GM12892 (cell line): ENCODE measurements around the gene BLNK.

Source experiments
- DNase-seq: peaks from one replicate; pipeline ENCODE4 v3.0.0; 2011; ENCODE audit not compliant: insufficient read length
- FAIRE-seq: peaks from 2 replicates; lab custom pipeline; 2011; peaks lifted over from hg19 to GRCh38; lab: Jason Lieb, UNC
- POLR2A ChIP-seq: IDR thresholded peaks from 2 replicates; pipeline ENCODE4 v1.6.1; 2011; ENCODE audit warnings: low read depth, low read length, control low read depth
- POLR2AphosphoS5 ChIP-seq: IDR thresholded peaks from 2 replicates; pipeline ENCODE4 v1.6.1; 2011; ENCODE audit warnings: low read depth, low read length, control low read depth
- TAF1 ChIP-seq: IDR thresholded peaks from 2 replicates; pipeline ENCODE4 v1.6.1; 2011; ENCODE audit warnings: low read depth, mild to moderate bottlenecking, control low read depth, low read length, borderline replicate concordance

BLNK gene

GRCh38 chr10:96283756-96284155 lies 12.4 kb upstream of the BLNK start:
- DNase-seq (no peak), FAIRE-seq (no peak)
- TF ChIP-seq POLR2AphosphoS5 (no peak), TAF1 (no peak), POLR2A (no peak)

GRCh38 chr10:96283351-96283750 lies 12.0 kb upstream of the BLNK start:
- FAIRE-seq (no peak), DNase-seq (no peak)
- TF ChIP-seq POLR2A (no peak), TAF1 (no peak), POLR2AphosphoS5 (no peak)

GRCh38 chr10:96281444-96282029 lies 10.2 kb upstream of the BLNK start:
- no peak for DNase-seq
- FAIRE-seq, result no peak
- no peak for TF ChIP-seq POLR2A

GRCh38 chr10:96280859-96281258 lies 9.5 kb upstream of the BLNK start:
- no peak for FAIRE-seq
- no peak for TF ChIP-seq TAF1
- no peak for TF ChIP-seq POLR2AphosphoS5
- TF ChIP-seq POLR2A, result no peak

GRCh38 chr10:96279191-96279641 lies 7.8 kb upstream of the BLNK start:
- no peak for TF ChIP-seq POLR2A
- no peak for TF ChIP-seq POLR2AphosphoS5
- TF ChIP-seq TAF1, result no peak
- FAIRE-seq, result no peak
- no peak for DNase-seq

More at GRCh38 chr10:96280859-96281258, 9.5 kb upstream of the BLNK start:
- DNase-seq, result no peak

GRCh38 chr10:96276831-96277230 lies 5.5 kb upstream of the BLNK start:
- FAIRE-seq (no peak), DNase-seq (no peak)
- TF ChIP-seq POLR2AphosphoS5 (no peak), POLR2A (no peak), TAF1 (no peak)

- no peak for TF ChIP-seq POLR2A
- TF ChIP-seq POLR2AphosphoS5, result no peak
- TF ChIP-seq TAF1, result no peak
- no peak for DNase-seq
- FAIRE-seq, result no peak
These were observed 5.1 kb upstream of the BLNK start for GRCh38 chr10:96276426-96276825.

GRCh38 chr10:96275685-96276418 lies 4.5 kb upstream of the BLNK start:
- DNase-seq, result no peak
- no peak for TF ChIP-seq POLR2AphosphoS5
- TF ChIP-seq TAF1, result no peak
- no peak for TF ChIP-seq POLR2A
- peak; percentile 61 for FAIRE-seq

GRCh38 chr10:96272316-96273280 lies 1.2 kb upstream of the BLNK start:
- FAIRE-seq (no peak), DNase-seq (no peak)
- TF ChIP-seq POLR2AphosphoS5 (no peak), POLR2A (no peak), TAF1 (no peak)

GRCh38 chr10:96270571-96270970 lies 798 bp downstream of the BLNK start:
- no peak for DNase-seq

GRCh38 chr10:96269438-96270300 lies 1.7 kb downstream of the BLNK start:
- no peak for DNase-seq
- no peak for TF ChIP-seq TAF1
- no peak for TF ChIP-seq POLR2A
- TF ChIP-seq POLR2AphosphoS5, result no peak
- peak; percentile 91 for FAIRE-seq

More at GRCh38 chr10:96270571-96270970, 798 bp downstream of the BLNK start:
- FAIRE-seq, result peak; percentile 21
- TF ChIP-seq POLR2A (no peak), POLR2AphosphoS5 (no peak), TAF1 (no peak)
